GM19372 (cell line): Measurements from ENCODE around the gene INTS15.
"Not testable (repeated sequence)": the region's sequence is repeated elsewhere in the genome, so short reads cannot be mapped to it uniquely, and the experiment has no call there.

ENCODE experiments used
- ATAC-seq: cut with Tn5 transposase; IDR thresholded peaks from one replicate; pipeline ENCODE4 v1.9.1; 2021; ENCODE audit warnings: mild to moderate bottlenecking, low read depth, moderate library complexity; ENCODE audit not compliant: unreplicated experiment

INTS15 gene

DNA sequence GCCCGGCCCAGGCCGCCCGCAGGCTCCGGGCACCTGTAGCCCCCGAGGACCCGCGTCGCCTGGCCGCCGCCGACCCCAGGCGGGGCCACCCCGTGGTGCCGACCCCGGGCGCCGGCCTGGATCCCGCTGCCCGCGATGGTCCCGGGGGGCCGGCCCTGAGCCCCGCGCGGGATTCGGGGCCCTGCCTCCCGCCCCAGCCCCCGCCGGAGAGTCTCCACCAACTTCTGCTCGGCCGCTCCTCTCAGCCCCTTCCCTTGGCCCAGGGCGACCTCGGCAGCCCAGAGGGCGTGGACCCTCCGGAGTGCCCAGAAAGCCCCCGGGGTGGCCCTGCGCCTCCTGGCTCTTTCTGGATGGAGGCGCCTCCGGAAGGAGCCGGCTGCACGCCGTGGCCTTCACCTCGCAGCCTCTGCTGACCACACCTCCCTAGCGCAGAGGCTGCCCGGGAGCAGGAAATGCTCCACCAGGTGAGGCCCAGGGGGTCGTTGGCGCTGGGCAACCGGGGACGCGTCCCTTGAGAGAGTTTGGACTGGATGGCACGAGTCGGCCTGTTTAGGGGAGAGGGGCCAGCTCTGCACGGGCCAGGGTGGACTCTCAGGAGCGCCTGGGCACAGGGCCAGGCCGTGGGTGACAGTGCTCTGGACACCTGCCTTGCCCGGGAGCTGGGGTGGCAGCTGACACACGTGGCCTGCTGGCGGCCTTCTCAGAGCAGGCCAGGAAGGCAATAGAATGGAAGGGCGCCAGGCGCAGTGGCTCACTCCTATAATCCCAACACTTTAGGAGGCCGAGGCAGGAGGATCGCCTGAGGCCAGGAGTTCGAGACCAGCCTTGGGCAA, 26.1 kb downstream of the INTS15 start:
- ATAC-seq: no peak

DNA sequence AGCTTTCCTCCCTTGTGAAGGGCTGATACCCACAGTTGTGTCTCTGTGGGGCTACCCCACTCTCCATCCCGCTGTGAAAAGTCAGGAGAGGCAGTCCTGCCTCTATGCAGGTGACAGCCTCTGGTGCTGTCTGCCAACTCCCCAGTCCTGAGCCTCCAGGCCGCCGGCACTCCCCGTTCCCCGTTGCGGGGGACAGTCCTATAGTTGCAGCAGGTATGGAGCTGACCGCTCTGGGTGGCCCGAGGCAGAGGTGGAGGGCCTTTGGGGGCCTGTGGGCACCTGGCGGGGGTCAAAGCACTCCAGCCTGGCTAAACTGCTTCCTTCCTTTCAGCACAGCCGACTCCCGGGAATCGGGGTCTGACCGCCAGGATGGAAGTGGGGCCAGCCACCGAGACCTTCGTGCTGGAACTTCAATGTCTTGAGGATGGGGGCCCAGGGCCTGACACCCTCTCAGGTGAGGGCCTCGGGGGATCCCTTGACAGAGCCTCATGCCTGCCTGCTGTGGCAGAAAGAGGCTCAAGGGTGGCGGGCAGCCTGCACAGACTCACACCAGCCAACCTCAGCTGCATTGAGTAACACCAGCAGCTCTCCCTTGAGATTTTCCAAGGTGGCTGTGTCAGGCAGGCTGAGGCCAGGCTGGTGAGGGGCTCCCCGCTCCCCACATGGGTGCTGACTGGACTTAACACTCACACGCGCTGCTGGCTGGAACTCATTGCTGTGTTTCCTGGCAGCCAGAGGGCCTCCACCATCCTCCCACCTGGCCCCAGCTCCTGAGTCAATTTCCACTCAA, 27.2 kb downstream of the INTS15 start:
- no peak for ATAC-seq

DNA sequence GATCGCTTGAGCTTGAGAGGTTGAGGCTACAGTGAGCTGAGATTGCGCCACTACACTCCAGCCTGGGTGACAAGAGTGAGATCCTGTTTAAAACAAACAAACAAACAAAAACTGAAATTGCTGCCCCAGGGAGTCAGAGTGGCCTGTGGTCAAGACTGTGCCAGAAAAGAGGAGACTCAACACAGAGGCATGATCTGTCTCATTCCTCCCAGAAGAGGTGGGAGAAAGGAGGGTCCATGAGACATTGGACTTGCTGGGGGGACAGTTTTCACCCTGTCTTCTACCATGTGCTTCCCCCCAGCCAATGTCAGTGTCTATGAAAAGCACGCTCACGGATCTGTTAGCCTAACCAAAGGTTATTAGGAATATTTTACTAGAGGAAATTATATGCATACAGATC, 28.8 kb downstream of the INTS15 start:
- no peak for ATAC-seq

DNA sequence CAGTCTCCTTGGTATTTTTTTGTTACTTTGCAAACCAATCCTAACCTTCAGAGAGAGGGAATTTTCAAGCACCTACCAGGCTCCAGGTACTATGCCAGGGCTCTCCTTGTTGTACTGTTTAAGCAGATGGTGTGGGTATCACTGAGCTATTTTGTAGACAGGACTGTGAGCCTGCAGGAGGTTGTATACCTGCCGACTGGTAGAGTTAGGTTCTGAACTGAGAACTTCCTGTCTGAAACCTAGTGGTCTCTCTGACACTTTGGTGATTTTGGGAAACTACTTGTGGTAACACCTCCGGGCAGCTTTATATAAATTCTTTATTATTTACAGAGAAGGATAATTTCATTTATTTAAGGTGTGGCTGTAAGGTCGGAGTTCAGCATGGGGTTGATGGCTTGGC, 30.1 kb downstream of the INTS15 start:
- ATAC-seq: no peak

DNA sequence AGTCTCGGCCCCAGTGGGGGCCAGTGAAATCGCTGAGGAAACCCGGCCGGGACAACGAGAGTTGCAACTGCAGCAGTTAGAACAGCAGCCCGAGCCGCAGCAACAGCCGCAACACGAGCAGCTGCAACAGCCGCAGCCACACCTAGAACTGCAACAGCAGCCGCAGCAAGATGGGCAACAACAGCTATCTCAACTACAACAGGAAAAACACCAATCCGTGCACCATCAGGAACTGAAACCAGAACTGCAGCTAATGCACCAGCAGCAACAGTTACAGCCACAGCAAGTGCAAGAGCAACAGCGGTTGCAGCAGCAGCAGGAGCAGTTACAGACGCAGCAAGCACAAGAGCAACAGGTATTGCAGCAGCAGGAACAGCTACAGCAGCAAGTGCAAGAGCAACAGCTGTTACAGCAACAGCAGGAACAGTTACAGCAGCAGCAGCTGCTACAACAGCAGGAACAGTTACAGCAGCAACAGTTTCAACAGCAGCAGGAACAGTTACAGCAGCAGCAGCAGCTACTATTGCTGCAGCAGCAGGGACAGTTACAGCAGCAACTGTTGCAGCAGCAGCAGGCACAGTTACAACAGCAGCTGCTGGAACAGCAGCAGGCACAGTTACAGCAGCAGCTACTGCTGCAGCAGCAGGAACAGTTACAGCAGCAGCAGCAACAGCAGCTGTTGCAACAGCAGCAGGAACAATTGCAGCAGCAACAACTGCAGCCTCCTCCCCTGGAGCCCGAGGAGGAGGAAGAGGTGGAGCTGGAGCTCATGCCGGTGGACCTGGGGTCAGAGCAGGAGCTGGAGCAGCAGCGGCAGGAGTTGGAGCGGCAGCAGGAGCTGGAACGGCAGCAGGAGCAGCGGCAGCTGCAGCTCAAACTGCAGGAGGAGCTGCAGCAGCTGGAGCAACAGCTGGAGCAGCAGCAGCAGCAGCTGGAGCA, 31.6 kb downstream of the INTS15 start:
- ATAC-seq: no peak

DNA sequence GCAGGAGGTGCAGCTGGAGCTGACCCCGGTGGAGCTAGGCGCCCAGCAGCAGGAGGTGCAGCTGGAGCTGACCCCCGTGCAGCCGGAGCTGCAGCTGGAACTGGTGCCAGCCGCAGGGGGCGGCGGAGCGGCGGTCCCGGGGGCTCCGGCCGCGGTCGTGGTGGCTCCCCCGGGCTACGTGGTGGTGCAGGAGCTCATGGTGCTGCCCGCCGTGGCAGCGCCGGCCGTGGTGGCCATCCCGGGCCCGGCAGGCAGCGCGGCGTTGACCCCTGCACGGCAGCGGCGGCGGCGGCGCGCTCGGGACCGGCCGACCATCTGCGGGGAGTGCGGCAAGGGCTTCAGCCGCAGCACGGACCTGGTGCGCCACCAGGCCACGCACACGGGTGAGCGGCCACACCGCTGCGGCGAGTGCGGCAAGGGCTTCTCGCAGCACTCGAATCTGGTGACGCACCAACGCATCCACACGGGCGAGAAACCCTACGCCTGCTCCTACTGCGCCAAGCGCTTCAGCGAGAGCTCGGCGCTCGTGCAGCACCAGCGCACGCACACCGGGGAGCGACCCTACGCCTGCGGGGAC, 32.4 kb downstream of the INTS15 start:
- no peak for ATAC-seq

DNA sequence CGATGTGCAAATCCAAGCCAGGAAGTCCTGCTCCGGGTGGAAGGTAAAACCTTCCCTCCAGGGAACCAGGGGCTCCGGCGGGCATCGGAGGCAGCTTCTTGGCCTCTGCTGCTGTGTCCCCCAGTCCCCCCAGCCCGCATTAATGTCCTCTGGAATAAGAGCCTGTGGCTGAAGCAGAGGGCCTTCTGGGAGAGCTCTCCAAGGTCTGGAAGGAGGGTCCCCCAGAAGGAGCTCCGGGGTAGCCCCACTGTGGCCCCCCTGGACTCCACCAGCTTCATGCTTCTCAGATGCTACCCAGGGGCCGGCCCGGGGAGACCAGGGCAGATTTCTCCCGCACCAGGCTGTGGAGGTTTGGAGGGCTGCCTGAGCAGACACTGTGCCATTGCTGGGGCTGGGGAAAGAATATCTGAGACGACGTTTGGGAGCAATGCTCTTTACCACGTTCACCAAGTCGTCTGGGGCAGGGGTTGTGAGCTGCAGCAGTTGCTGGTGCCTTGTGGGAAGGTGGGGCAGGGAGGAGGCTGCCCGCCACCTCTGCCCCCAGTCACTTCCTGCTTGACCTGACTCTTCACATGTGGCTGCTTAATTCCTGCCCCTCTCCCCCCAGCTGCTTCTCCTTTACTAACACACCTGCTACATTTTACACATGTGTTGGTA, 33.9 kb downstream of the INTS15 start:
- no peak for ATAC-seq

DNA sequence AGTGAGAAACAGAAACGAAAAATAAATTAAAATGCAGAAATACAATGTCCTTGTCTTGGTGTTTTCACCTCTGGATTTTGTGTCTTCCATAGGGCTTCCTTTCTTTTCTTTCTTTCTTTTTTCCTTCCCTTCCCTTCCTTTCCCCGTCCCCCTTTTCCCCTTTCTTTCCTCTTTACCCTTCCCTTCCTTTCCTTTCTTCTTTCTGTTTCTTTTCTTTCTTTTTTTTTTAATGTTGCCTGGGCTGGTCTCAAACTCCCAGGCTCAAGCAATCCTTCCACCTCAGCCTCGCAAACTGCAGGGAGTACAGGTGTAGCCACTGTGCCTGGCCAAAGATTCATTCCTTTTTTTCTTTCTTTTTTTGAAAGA, 34.4 kb downstream of the INTS15 start:
- ATAC-seq: no peak

DNA sequence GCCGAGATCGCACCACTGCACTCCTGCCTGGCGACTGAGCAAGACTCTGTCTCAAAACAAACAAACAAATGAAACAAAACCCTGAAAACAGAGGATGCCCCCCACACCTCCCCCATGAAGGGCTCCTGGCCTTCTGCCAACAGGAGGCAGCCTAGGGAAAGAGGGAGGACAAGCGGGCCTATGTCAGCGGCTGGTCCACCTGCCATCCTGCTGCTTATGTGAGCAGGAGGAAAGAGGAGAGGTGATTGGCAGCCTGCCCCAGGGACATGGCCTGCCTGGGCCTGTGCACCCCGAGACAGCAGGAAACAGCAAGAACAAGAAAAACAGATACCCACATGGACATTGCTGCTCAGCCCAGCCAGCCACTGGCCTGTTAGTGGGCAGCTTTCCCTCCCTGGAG, 38.2 kb downstream of the INTS15 start:
- ATAC-seq: no peak

DNA sequence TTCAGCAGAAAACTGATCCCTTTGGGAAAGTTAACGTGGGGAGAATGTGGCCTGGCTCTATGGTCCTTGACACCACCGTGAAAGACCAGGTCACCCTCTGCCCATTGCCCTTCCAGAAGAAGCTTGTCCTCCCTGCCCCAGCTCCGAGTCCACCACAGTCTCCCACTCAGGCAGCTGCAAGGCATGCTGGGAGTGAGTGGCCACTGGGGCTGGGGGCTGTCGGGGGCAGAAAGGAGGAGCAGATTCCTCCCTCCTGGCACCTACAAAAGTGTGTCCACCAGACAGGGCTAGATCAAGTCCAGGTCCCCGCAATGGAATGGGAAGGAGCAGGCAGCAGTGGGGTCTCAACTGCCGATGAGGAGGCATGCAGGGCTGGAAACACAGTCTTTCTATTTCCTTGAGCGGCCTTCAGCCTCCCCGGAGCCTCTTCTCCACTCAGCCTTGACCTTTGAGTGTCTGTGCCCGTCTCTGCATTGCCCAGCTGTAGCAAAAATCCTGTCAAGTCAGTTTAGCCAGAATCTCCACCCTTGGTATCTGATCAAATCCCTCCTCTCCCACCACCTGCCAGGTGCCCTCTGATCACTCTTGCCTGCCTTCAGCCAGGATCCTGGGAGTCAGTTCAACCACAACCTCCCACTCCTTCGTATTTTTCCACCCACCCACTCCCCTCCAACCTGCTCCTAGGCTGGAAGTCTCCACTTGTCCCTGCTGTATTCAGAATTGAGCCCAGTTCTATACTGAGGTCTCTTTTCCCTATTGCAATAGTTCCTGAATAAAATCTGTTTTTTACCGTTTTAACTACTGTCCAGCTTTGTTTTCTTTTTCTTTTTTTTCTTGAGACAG, 40.4 kb downstream of the INTS15 start:
- no peak for ATAC-seq

DNA sequence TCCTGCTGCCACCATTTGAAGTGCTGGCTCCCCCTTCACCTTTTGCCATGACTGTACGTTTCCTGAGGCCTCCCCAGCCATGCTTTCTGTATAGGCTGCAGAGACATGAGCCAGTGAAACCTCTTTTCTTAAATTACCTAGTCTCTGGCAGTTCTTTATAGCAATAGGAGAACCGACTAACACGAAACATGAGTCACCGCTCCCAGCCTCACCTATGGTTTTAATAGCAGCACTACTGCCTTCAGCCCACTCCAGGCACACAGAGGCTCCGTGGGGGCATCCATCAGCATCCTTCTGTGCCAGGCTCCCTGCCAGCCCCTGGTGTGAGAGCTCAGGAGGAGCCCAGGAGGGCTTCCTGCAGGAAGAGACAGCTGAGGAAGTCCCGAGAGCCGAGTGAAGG, 41.8 kb downstream of the INTS15 start:
- no peak for ATAC-seq

DNA sequence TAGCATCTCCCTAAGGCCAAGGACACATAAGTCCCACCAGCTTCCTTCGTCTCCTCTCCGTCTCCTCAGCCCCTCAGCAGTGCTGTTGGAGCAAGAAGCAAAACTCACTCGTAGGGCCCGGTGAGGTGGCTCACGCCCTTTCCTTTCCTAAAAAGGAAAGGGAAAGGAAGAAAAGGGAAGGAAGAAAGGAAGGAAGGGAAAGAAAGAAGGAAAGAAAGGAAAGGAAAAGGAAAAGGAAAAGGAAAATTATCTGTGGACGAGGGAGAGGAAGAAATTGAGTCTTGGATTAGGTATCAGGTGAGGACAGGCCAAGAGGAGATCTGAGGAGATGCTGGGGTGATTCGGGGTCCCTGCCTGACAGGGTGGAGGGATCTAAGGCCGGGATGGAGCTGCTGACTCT, 44.2 kb downstream of the INTS15 start:
- ATAC-seq: no peak

DNA sequence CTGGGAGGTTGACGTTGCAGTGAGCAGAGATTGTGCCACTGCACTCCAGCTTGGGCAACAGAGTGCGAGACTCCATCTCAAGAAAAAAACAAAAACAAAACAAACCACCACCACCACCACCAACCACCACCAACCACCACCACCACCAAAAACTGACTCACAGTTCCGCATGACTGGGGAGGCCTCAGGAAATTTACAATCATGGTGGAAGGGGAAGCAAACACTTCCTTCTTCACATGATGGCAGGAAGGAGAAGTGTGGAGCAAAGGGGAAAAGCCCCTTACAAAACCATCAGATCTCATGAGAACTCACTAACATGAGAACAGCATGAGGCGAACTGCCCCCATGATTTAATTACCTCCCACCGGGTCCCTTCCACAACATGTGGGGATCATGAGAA, 45.1 kb downstream of the INTS15 start:
- not testable (repeated sequence) for ATAC-seq

DNA sequence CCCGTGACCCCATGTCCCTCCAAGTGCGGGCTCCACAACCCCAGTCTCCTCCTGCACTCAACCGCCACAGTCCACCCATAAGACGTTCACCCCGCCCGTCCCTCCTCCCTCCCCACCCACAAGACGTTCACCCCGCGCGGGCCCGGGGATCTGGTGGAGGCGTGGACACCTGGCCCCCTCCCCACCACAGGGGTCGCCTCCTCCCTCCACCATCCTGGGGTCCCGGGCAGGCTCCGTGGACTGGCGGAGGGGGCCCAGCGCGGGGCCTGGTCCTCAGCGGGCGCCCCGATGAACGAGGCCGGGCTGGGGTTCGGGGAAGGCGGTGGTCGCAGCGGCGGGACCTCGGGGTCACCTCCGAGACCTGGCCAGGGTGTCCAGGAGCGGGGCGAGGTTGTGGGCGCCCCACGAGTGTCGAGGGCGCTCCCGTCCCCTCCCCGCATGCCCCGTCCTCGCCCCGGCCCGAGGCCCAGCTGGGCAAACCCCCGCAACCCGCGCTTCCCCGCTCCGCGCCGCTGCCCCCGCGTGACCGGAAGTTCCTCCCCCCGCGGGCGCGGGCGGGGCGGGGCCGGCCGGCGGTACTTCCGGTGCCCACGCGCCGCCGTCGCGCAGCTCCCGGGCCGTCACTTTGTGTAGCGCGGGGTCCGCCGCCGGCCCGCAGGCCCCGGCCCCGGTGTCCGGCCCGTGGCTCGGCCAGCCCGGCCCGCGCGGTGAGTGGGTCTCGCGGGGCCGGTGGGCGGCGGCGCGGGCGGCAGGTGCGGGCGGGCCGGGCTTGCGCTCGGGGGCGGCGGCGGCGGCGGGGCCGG, 47.1 kb downstream of the INTS15 start, which contains the start of gene ZNF316:
Gene ZNF316 (plus strand): TSS at position 578 of the 803 bp plus-strand sequence. CDS start 5,092 bp downstream, outside the sequence.
- peak; percentile 64 for ATAC-seq

DNA sequence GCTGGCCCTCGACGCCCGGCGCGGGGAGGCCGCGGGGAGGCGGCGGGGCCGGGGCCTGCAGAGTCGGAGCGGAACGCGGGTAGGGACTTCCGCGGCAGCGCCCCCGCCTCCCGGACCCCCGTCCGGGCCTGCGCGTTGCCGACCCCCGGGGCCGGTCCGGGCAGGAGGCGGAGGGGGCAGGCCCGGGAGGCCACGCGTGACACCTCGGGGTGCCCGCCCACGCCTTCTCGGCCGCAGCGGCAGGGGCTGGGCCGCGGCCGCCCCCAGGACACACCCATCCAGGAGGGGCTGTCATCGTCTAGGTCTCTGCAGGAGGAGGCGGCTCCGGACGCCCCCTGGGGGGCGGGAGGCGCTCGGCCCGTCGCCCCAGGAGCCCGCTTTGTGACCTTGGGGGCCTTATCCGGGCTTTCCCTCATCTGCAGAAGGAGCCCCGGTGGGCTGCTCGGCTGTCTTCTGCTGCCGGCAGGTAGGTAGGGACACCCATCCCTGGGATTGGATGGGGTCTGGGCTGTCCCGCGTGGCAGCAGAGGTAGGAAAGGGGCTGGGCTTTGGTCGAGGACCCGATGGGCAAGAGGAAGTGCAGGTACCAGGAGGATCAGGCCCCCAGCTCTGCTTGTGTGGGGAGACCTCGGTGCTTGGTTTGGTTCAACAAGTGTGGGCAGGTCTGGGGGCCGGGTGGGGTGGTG, 47.9 kb downstream of the INTS15 start:
- ATAC-seq: peak; percentile 74

DNA sequence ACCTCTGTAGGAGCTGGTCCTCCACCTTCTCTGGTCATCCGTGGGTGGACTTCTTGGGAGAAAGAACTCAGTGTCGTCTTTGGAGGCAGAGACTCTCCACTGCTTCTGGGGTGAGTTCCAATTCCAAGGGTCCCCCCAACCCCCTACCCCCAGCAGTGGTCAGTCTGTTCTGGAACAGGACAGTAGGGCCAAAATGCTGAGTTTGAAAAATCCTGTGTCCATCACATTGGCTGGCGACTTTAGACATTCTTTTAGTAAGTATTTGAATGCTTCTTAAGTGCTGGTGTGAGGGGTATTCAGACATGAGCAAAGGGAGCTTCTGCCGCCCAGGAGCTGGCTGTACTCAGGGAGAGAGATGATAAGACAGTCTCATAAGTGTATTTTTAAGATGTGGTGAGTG, 49.2 kb downstream of the INTS15 start:
- ATAC-seq: no peak

DNA sequence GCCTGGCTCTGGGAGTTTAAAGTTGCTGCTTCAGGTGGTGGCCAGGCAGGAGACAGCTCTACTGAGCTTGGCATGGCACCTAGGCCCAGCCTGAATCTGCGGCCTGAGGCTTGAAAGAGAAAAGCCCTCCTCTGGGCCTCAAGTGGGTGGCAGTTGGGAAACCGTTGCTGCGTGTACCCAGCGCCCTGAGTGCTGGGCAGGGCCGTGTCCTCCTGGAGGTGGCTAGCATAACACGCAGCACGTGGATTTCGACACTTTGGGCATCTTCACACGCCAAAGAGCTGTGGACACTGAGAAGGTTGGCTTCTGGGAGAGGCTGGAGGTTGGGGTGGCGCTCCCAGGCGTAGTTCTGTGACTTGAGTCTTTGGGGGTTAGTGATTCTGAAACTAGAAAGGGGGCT, 49.8 kb downstream of the INTS15 start:
- no peak for ATAC-seq
